PFSK-1 (cell line): ENCODE data around the gene PRMT7.

Experiments used
- FOXP2 ChIP-seq: optimal IDR thresholded peaks from 2 replicates; pipeline ENCODE3; 2011; ENCODE audit warnings: borderline replicate concordance, control low read depth, inconsistent platforms; ENCODE audit not compliant: insufficient read depth; ENCODE audit errors: extremely low read length, extremely low read depth
- POLR2AphosphoS5 ChIP-seq: IDR thresholded peaks from 2 replicates; pipeline ENCODE4 v1.6.1; 2012; ENCODE audit warnings: low read depth, mild to moderate bottlenecking, control low read depth, low read length, moderate library complexity
- SIN3A ChIP-seq: IDR thresholded peaks from 2 replicates; pipeline ENCODE4 v1.6.1; 2012; ENCODE audit warnings: mild to moderate bottlenecking, low read length, moderate library complexity, borderline replicate concordance; ENCODE audit not compliant: insufficient read depth
- TAF1 ChIP-seq: IDR thresholded peaks from 2 replicates; pipeline ENCODE4 v1.6.1; 2012; ENCODE audit warnings: low read length, control low read depth, borderline replicate concordance; ENCODE audit not compliant: insufficient read depth
- TF ChIP-seq, protein P1 (sequence below), 2 experiments: IDR thresholded peaks; 2 replicates each; pipeline versions ENCODE4 v1.6.1 to v1.8.0; 2011 to 2012; ENCODE audit warnings: low read depth in 2 of 2, low read length in 2 of 2, control low read depth in 1 of 2, inconsistent platforms in 1 of 2, mild to moderate bottlenecking in 1 of 2, moderate library complexity in 1 of 2; ENCODE audit not compliant: insufficient read depth in 1 of 2

PRMT7 gene

DNA sequence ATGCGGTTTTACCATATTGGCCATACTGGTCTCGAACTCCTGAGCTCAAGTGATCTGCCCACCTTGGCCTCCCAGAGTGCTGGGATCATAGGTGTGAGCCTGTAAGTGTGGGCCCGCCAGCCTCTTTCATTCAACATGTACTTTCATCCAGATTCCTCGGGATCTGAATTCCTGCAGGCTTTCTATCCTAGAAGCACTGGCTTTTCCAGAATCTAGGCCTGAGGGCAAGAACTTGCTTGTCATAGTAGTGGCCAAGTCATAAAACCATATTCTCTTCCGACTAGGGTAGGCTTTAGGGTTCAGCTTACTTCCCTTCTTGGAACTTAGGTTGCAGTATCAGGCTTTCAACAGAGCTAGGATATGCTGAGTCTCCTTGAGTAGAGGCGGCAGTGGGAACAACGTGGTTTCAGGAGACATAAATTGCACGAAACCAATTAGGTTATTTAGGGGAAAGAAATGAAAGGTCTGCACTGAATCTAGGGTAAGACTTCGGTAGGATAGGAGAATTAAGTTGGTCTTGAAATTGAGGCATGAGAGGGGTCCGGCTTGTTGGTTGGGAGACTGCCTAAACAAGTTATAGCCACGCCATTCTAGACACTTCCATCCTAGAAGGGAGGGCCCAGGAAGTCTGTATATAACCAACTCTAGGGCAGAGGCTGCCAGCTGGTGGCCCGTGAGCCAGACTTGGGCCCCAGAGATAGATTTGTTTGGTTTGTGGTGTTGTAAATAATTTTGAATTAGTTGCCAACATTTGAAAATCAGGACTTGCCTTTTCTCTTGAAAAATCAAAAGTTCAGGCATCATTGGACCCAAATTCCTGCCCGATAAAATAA, 30.9 kb upstream of the PRMT7 start:
- TF ChIP-seq SIN3A = no peak
- no peak for TF ChIP-seq TAF1
- no peak for TF ChIP-seq FOXP2
- no peak for TF ChIP-seq POLR2AphosphoS5
- TF ChIP-seq, protein P1, sequence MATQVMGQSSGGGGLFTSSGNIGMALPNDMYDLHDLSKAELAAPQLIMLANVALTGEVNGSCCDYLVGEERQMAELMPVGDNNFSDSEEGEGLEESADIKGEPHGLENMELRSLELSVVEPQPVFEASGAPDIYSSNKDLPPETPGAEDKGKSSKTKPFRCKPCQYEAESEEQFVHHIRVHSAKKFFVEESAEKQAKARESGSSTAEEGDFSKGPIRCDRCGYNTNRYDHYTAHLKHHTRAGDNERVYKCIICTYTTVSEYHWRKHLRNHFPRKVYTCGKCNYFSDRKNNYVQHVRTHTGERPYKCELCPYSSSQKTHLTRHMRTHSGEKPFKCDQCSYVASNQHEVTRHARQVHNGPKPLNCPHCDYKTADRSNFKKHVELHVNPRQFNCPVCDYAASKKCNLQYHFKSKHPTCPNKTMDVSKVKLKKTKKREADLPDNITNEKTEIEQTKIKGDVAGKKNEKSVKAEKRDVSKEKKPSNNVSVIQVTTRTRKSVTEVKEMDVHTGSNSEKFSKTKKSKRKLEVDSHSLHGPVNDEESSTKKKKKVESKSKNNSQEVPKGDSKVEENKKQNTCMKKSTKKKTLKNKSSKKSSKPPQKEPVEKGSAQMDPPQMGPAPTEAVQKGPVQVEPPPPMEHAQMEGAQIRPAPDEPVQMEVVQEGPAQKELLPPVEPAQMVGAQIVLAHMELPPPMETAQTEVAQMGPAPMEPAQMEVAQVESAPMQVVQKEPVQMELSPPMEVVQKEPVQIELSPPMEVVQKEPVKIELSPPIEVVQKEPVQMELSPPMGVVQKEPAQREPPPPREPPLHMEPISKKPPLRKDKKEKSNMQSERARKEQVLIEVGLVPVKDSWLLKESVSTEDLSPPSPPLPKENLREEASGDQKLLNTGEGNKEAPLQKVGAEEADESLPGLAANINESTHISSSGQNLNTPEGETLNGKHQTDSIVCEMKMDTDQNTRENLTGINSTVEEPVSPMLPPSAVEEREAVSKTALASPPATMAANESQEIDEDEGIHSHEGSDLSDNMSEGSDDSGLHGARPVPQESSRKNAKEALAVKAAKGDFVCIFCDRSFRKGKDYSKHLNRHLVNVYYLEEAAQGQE (IDR thresholded peaks at IDR 0.05; ENCODE audit: insufficient read depth in 1 of 2, low read depth in 2 of 2, low read length in 2 of 2) = no peak

DNA sequence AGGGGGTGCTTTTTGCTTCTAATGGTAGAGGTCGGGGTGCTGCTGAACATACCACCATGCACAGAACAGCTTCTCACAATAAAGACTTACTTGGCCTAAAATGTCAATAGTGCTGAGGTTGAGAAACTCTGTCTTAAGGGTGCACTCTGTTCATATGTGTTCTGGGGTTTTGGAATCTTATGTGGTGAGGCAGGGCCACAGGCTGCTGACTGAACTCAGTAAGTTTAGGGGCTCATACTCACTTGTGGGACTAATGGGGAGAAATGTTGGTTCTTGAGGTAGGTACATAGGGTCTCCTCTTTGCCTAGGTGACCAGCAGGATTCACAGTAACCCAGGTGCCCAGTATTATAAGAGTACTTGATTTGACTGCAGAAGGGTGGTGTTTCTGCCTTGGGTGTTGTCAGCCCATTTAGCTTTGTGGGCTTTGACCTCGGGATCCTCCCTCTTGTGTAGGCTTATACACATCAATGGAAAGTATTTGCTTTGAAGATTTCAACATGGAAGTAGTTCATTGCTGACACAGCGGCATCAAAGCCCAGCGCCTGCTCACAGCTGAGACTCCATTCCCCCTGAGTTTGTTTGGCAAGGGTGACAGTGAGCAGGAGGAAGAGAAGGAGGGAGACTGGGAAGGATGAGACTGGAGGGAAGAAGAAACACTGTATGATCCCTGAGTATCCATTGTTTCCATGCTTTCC, 29.3 kb upstream of the PRMT7 start:
- TF ChIP-seq, protein P1 (IDR thresholded peaks at IDR 0.05; ENCODE audit: insufficient read depth in 1 of 2, low read depth in 2 of 2, low read length in 2 of 2) = no peak
- TF ChIP-seq FOXP2 (no peak), POLR2AphosphoS5 (no peak), SIN3A (no peak)

DNA sequence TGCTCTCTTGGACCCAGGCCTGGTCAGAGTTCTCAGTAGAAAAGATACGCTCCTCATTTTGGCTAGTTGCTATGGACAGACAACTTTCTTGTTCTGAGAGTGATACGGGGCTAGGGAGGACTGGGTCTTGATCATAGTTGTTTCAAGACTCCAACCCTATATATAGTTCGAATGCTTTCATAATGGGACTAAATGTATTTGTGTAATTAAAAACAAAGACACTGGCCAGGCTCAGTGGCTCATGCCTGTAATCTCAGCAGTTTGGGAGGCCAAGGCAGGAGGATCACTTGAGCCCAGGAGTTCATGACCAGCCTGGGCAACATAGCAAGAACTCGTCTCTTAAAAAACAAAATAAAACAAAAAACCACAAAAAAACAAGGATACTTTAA, 28.8 kb upstream of the PRMT7 start:
- TF ChIP-seq POLR2AphosphoS5 = no peak
- TF ChIP-seq TAF1 = no peak
- no peak for TF ChIP-seq SIN3A
- TF ChIP-seq FOXP2 = no peak
- TF ChIP-seq, protein P1 (IDR thresholded peaks at IDR 0.05; ENCODE audit: insufficient read depth in 1 of 2, low read depth in 2 of 2, low read length in 2 of 2) = no peak

DNA sequence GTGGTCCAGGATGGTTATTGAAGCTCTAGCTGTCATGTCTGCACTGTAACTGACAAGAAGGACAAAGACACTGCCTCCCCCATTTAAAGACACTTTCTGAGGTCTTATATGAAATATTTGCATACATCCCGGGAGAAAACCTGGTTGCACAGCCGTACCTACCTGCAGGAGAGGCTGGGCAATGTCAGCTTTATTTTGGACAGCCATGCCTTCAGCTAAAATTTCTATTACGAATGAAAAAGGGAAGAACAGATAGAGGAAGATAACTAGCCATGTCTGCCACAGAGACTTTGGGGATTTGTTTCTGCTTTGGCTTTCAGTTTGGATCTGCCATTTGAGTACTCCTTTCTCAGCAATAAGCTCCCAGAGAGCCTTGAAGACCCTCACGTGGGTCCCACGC, 27.5 kb upstream of the PRMT7 start:
- TF ChIP-seq POLR2AphosphoS5 (no peak), FOXP2 (no peak), TAF1 (no peak), SIN3A (no peak)
- TF ChIP-seq, protein P1 (IDR thresholded peaks at IDR 0.05; ENCODE audit: insufficient read depth in 1 of 2, low read depth in 2 of 2, low read length in 2 of 2) = no peak
